Activated T-cell treated with anti-CD3 and anti-CD28 coated beads for 4 hours (primary cell): ENCODE results near the gene MYBPHL.
"Not testable (repeated sequence)": the region's sequence is repeated elsewhere in the genome, so short reads cannot be mapped to it uniquely, and the experiment has no call there.

Experiments
- DNase-seq: peaks from one replicate; pipeline ENCODE4 v3.0.0-alpha.2; 2020

The MYBPHL gene

DNA sequence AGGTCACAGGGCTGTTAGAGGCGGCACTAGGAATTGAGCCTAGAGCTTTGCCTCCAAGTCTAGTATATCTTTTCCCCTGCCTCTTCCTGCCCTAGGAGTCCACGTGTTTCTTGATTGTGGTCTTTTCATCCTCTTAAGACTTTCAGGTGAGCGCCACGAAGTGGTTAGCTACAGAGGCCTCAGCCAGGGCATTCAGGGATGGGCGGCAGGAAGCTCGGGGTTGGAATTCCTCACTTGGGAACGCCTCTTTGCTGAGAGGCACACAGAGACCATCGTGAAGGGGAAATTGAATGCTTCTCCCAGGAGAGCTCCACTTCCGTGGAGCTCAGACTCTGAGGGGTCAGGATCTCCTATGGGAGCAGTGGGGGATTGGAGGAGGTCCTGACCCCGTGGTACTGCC lies 820 bp downstream of the MYBPHL start:
- not testable (repeated sequence) for DNase-seq

DNA sequence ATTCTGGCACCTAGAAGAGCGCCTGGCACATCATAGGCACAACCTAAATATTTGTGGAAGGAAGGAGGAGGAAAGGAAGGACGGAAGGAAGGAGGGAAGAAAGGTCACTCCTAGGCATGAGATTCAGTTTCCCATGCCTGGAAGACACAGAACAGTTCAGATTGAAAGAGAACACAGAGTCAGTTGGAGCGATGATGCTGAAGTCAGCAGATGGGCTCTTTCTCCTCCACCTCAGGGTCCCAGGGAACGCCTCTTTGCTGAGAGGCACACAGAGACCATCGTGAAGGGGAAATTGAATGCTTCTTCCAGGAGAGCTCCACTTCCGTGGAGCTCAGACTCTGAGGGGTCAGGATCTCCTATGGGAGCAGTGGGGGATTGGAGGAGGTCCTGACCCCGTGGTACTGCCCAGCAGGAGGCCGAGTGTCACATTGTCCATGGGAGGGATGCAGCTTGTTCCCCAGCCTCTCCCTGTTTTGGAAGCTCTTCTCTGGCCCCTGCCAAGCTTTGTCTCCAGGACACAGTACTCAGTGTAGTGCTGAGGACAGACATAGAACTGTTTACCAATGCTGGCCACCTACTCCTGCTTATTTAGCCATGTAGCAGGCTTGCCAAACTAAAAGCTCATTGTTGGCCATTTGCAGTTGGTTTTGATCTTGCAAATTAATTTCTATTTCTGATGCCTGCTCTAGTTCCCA lies 2.4 kb downstream of the MYBPHL start:
- no peak for DNase-seq

DNA sequence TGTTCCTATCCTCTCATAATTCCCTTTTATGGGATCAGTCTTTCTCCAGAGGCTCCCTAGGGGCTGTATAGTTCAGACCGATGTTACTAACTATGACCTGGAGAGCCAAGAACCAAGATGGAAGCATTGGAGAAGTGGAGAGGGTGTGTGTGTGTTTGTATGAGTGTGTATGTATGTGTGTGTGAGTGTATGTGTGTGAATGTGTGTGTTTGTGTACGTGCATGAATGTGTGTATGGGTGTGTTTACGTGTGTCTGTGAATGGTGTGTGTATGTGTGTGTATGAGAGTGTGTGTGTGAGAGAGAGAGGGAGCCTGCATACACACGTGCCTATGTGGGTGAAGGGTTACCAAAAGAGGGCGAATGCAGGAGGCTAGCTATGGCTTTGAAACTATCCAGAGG lies 4.9 kb downstream of the MYBPHL start:
- DNase-seq: no peak

DNA sequence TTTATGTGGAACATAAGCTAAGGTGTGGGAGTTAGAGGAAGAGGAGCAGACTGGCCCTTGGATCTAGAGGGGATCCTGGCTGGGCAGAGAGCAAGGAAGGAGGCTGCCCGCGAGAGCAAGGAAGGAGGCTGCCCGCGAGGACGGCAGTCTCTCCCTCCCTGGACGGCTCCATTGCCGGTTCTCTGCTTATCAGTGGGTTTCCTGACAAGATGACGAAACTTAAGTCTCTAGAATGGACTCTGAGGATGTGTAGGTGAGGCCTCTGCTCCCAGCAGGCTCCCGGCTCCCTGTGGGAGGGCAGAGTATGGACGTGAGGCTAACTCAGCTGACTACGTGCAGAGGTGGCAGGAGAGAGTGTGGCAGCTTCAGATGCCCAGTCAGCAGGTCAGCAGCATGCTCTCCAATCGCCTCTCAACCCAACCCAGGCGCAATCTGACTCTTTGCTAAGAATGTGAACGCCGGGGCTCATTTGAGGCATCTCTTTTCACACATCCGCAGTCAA lies 6.1 kb downstream of the MYBPHL start:
- no peak for DNase-seq

GRCh38 chr1:109299558-109300343 lies 7.1 kb downstream of the MYBPHL start:
- no peak for DNase-seq

DNA sequence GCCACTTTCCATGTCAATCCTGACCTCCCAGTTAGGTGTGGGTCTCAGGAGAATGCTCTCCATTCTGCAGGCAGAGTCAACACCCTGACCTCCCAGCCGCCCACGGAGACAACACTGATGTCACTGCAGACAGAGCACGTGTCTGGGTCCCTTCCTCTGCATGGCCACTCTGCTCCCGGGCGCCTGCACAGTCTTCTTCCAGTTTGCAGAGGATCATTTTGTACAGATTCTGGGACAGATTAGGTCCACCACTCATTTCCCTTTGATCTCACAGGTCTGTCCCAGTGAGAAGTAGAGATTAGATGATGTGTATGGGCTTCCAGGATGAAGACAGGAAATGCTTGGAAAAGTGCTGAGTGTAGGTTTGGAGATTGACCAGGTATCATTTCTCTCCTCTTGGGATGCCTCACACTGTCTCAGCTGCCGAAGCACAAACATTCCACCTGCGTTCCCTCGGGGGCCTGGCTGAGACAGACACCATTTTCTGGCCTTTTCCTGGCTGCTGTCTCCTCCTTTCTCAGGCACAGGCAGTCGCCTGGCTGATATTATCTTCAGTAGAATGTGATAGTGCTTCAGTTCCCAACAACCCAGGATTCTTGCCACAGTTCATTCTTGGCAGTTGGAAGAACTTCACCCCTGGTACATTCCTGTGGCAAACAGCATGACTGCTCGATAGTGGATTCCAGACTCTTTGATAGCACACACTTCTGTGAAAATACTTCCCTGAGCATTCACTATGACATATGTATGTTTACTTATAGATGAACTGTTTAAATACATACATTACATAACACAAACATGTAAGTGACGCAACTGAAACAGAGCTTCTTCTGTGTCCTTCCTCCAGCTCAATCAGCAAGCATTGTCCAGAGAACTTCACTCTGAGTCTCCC lies 7.9 kb downstream of the MYBPHL start:
- no peak for DNase-seq

GRCh38 chr1:109296782-109297181 lies 10.0 kb downstream of the MYBPHL start:
- no peak for DNase-seq

GRCh38 chr1:109295712-109296415 lies 10.9 kb downstream of the MYBPHL start:
- no peak for DNase-seq

DNA sequence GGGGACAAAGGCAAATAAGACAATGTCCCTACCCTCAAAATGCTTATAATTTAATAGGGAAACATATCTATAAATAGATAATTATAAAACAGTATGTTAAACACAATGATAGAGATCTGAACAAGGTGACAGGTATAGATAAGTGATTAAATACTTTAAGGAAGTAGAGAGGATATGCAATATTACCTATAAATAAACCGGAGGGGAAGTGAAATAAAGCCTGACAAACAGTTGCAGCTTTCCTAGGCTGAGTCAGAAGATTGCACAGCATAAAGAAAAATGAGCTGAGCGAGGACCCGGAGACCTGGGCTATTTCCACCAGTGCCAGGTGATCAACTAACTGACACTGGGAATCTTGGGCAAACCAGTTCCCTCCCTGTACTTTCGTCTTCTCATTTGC lies 12.3 kb downstream of the MYBPHL start:
- no peak for DNase-seq

GRCh38 chr1:109293026-109293425 lies 13.8 kb downstream of the MYBPHL start:
- DNase-seq: no peak

- DNase-seq: no peak
Observed at GRCh38 chr1:109292364-109292763, 14.4 kb downstream of the MYBPHL start.

DNA sequence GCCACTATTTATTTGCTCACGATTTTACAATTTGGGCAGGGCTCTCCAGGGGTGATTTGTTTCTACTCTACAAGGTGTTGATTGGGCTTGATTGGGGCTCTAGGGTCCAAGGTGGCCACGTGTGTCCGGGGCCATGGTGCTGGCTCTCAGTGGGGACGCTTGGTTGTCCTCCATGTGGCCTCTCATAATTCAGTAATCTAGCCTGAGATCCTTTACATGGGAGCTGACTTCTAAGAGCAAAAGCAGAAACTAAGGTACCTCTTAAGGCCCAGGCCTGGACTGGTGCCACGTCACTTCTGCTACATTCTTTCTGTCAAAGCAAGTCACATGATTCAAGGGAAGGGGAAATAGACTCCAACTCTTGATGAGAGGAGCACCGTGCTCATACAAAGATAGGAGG lies 15.8 kb downstream of the MYBPHL start:
- no peak for DNase-seq

GRCh38 chr1:109290137-109290536 lies 16.7 kb downstream of the MYBPHL start:
- no peak for DNase-seq

- DNase-seq: not testable (repeated sequence)
Observed at GRCh38 chr1:109286762-109287161, 20.0 kb downstream of the MYBPHL start.

- no peak for DNase-seq
Observed at GRCh38 chr1:109283748-109284600, 22.8 kb downstream of the MYBPHL start.

GRCh38 chr1:109282952-109283747 lies 23.7 kb downstream of the MYBPHL start, which contains the start of gene PSRC1:
PSRC1 (minus strand) TSS chr1:109283145.
- DNase-seq: peak; percentile 88

DNA sequence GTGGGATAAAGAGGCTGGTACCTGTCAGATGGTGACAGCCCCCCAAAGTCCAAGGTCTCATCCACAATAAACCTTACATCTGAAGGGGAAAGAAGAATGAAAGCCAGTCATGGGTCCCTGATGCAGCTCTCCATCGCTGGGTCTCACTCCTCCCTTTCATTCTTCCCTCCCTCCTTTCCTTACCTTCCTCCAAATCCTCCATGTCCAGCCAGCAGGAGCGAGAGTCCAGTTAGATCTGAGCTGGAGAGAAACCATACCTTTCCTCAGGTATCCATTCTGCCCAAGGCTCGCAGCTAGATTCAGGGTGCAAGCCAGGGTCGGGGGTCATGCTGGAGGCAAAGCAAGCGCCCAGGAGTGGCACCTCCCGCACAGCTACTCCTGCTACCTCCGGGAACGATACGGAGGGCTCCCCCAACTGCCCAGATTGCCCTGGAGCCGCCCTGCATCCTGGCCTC lies 24.3 kb downstream of the MYBPHL start:
- DNase-seq: no peak

DNA sequence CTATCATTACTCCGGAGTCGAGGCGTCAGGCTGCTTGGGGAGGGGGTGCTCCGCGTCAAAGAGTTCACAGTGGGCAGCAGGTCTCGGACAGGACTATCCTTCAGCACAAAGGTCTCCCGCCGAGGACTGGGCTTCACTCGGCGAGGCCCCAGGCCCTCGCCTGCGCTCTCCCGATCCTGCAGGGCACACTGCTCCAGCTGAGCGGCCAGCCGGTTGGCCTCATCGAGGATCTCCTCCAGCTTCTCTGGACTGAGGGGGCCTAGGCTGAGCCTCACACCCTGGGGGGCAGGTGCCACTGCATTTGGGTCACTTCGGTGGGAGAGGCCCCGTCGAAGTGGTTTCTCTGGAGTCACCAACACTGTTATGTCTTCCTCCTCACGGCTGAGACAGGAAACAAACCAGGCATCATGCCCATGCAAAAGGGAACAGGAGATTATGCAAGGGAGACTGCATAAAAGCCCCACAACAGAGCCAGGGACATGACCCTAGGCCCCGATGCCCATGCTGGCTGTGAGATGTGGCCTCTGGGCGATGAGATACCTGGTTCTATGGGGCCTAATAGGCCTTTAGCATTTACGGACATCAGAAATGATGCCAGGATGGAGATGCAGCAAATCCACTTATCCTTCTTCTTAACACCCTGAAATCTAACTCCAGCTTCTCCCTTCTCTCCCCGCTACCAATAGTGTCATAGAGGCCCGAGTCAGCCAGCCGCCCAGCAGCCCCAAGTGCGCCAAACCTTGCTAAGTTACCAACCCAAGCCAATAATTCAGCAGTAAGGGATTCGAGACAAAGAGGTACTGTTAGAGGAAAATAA lies 24.9 kb downstream of the MYBPHL start:
- DNase-seq: no peak

GRCh38 chr1:109280862-109281261 lies 25.9 kb downstream of the MYBPHL start:
- no peak for DNase-seq
